PC-3 (cell line): ENCODE measurements around the gene AGAP3. TPM values are rescaled to one million over a fixed set of nuclear protein-coding genes. Genes with fewer than 3 reads are reported as not detected.

ENCODE experiments used
- ATAC-seq: fragments of 200-7000 bp; cut with Tn5 transposase; 2 replicates; pipeline ENCODE4 v1.9.1; 2020; ENCODE audit warnings: mild to moderate bottlenecking, moderate library complexity
- BruUV-seq: library from RNA; stranded (reverse); fragments of 400-500 nt; replicated peaks from 2 replicates; lab custom pipeline; 2021; lab: Mats Ljungman, UMichigan
- CTCF ChIA-PET: fragments of 300-600 bp; sonication (Branson Sonifier 250); formaldehyde crosslinking; loops from one replicate; lab custom pipeline; 2022; ENCODE audit warnings: antibody characterized with exemption; lab: Charles Lee
- POLR2A ChIA-PET: fragments of 300-600 bp; sonication (Branson Sonifier 250); formaldehyde crosslinking; loops from one replicate; lab custom pipeline; 2022; ENCODE audit warnings: antibody characterized with exemption; ENCODE audit not compliant: unreplicated experiment; lab: Charles Lee
- DNase-seq: peaks from one replicate; pipeline ENCODE4 v3.0.0-alpha.2; 2015
- H2AFZ ChIP-seq: fragments of 300-600 bp; sonication (generic); 2 replicates; pipeline ENCODE4 v1.6.0; 2016; ENCODE audit warnings: antibody characterized with exemption, low read length
- H3F3A ChIP-seq: fragments of 300-600 bp; sonication (generic); one replicate; pipeline ENCODE4 v1.6.0; 2017; ENCODE audit warnings: antibody characterized with exemption, low read length, control low read depth, mild to moderate bottlenecking; ENCODE audit not compliant: unreplicated experiment
- H3K27ac ChIP-seq: fragments of 300-600 bp; sonication (generic); 2 replicates; pipeline ENCODE4 v1.5.1; 2016; ENCODE audit warnings: mild to moderate bottlenecking, low read length
- H3K27me3 ChIP-seq: fragments of 300-600 bp; sonication (generic); 2 replicates; pipeline ENCODE4 v1.6.1; 2016; ENCODE audit warnings: low read length, mixed read lengths
- H3K36me3 ChIP-seq: fragments of 300-600 bp; sonication (generic); 2 replicates; pipeline ENCODE4 v1.6.1; 2016; ENCODE audit warnings: low read depth, mixed run types, low read length, mixed read lengths
- H3K4me1 ChIP-seq: fragments of 300-600 bp; sonication (generic); 2 replicates; pipeline ENCODE4 v1.5.1; 2016; ENCODE audit warnings: low read length; ENCODE audit not compliant: insufficient read depth
- H3K4me2 ChIP-seq: fragments of 300-600 bp; sonication (generic); 2 replicates; pipeline ENCODE4 v1.6.0; 2016; ENCODE audit warnings: low read length
- H3K4me3 ChIP-seq: fragments of 300-600 bp; sonication (generic); 2 replicates; pipeline ENCODE4 v1.5.1; 2016; ENCODE audit warnings: mild to moderate bottlenecking, low read length, mixed read lengths
- H3K79me2 ChIP-seq: fragments of 300-600 bp; sonication (generic); 2 replicates; pipeline ENCODE4 v1.6.1; 2017; ENCODE audit warnings: low read length, mixed read lengths
- H3K9ac ChIP-seq: fragments of 300-600 bp; sonication (generic); 2 replicates; pipeline ENCODE4 v1.6.0; 2016; ENCODE audit warnings: mild to moderate bottlenecking, low read length
- H3K9me2 ChIP-seq: fragments of 300-600 bp; sonication (generic); replicated peaks from 2 replicates; pipeline ENCODE4 v1.6.1; 2016; ENCODE audit warnings: mixed run types, low read length, mixed read lengths
- H3K9me3 ChIP-seq: fragments of 300-600 bp; sonication (generic); 2 replicates; pipeline ENCODE4 v1.6.1; 2016; ENCODE audit warnings: low read length, mixed read lengths
- H4K20me1 ChIP-seq: fragments of 300-600 bp; sonication (generic); 2 replicates; pipeline ENCODE4 v1.6.1; 2016; ENCODE audit warnings: low read length, mixed read lengths
- CTCF ChIP-seq: fragments of 300-600 bp; sonication (generic); conservative IDR thresholded peaks from 2 replicates; pipeline ENCODE4 v1.5.1; 2017; ENCODE audit warnings: antibody characterized with exemption, low read depth, mild to moderate bottlenecking, low read length
- EZH2 ChIP-seq: fragments of 300-600 bp; sonication (generic); IDR thresholded peaks from one replicate; pipeline ENCODE4 v1.6.1; 2017; ENCODE audit warnings: antibody characterized with exemption, mild to moderate bottlenecking, low read length; ENCODE audit not compliant: unreplicated experiment
- EZH2phosphoT487 ChIP-seq: fragments of 300-600 bp; sonication (generic); IDR thresholded peaks from 2 replicates; pipeline ENCODE4 v1.6.1; 2018; ENCODE audit warnings: mild to moderate bottlenecking, antibody characterized with exemption, low read length, borderline replicate concordance
- intact Hi-C: fragments of 100-400 bp; cut with micrococcal nuclease; formaldehyde crosslinking; loops from 2 replicates; pipeline ENCODE4 v1.9.0; 2023
- total RNA-seq: library from RNA; depleted of rRNA; stranded (reverse); fragments of >200 nt; gene quantifications from 2 replicates; pipeline ENCODE4 v1.2.3, GENCODE V29; 2014

The AGAP3 gene
- total RNA-seq, 1 experiment from 2014 or later, result 53.5 TPM

GRCh38 chr7:151058781-151059366 is 27.4 kb upstream of the AGAP3 start:
- Histone ChIP-seq H2AFZ (peak overlapping the region; percentile 82), H3K9me2 (no peaks in the 10 kb centered on the region), H3K4me2 (peak overlapping the region; percentile 99), H3K36me3 (no peaks in the 10 kb centered on the region), H3K79me2 (peaks cover 32% of the 10 kb centered on the region), H3K27me3 (no peaks in the 10 kb centered on the region), H3K4me3 (peak overlapping the region; percentile 86), H3K9ac (peak overlapping the region; percentile 89), H3K27ac (peak overlapping the region; percentile 67), H3F3A (no peaks in the 10 kb centered on the region), H3K4me1 (peaks cover 48% of the 10 kb centered on the region), H3K9me3 (no peaks in the 10 kb centered on the region), H4K20me1 (no peaks in the 10 kb centered on the region)
- POLR2A ChIA-PET, result interaction anchor here (0.6 kb wide), 1 partner anchor 57 kb away, joined by 3 read pairs; no protein-coding TSS in a partner anchor
- ATAC-seq, result no peak
- intact Hi-C loops, result loop anchor here (1.0 kb wide), 3 partner anchors 21 to 31 kb away; partner anchors contain the start of genes ABCB8, AGAP3 and FASTK
- TF ChIP-seq EZH2, result no peak
- no peak for TF ChIP-seq CTCF
- TF ChIP-seq EZH2phosphoT487, result no peak
- TSS peak; percentile 63 for BruUV-seq
- DNase-seq, result peak; percentile 30
- CTCF ChIA-PET, result no interaction called here

GRCh38 chr7:151059367-151060112 is 26.7 kb upstream of the AGAP3 start, which contains the start of gene SLC4A2:
Gene SLC4A2 (plus strand): TSS chr7:151059589. CDS start chr7:151061988, 2,399 bp downstream.
- intact Hi-C loops, result no loop called here
- Histone ChIP-seq H3K4me1 (peaks cover 48% of the 10 kb centered on the region), H3K27ac (peak within 1 kb of the TSS; percentile 97), H3K79me2 (peaks cover 34% of the 10 kb centered on the region), H3F3A (no peaks in the 10 kb centered on the region), H4K20me1 (no peaks in the 10 kb centered on the region), H3K9me2 (no peaks in the 10 kb centered on the region), H3K4me2 (peak within 1 kb of the TSS; percentile 99), H3K36me3 (peaks cover 2% of the 10 kb centered on the region; the same call in 1 of the 2 replicates), H3K27me3 (no peaks in the 10 kb centered on the region), H3K9me3 (no peaks in the 10 kb centered on the region), H3K9ac (peak within 1 kb of the TSS; percentile 89), H2AFZ (peak within 1 kb of the TSS; percentile 82), H3K4me3 (peak within 1 kb of the TSS; percentile 86)
- TF ChIP-seq CTCF, result peak; percentile 21; the same call in 1 of the 2 replicates
- TF ChIP-seq EZH2phosphoT487, result no peak
- TF ChIP-seq EZH2, result no peak
- POLR2A ChIA-PET, result no interaction called here
- ATAC-seq, result peak; percentile 1; the same call in 1 of the 2 replicates
- BruUV-seq, result no TSS peak
- CTCF ChIA-PET, result no interaction called here
- peak; percentile 80 for DNase-seq
